ENCODE data around the gene FAM171A2.

GRCh38 chr17:44378171-44378705 is 14.6 kb upstream of the FAM171A2 start:
- TF ChIP-seq POLR2A (IDR thresholded peaks at IDR 0.05; ENCODE audit: extremely low read depth, insufficient read length) (no peak), CTCF (IDR thresholded peaks at IDR 0.05; ENCODE audit: low read depth, low read length) (no peak), MYC (IDR thresholded peaks at IDR 0.05; ENCODE audit: low read depth, low read length) (no peak)

All from NB4 (cell line).